HepG2 (cell line): Measurements from ENCODE around the gene EFEMP2. TPM values are rescaled to one million over a fixed set of nuclear protein-coding genes. Genes with fewer than 3 reads are reported as not detected.

Experiments
- ATAC-seq: fragments of 200-7000 bp; cut with Tn5 transposase; 3 replicates; pipeline ENCODE4 v1.9.1; 2020; ENCODE audit warnings: mild to moderate bottlenecking, moderate library complexity
- BruUV-seq: library from RNA; stranded (reverse); fragments of 400-500 nt; replicated peaks from 2 replicates; lab custom pipeline; 2021; lab: Mats Ljungman, UMichigan
- CTCF ChIA-PET: fragments of 300-600 bp; formaldehyde crosslinking; extraction: SDS; loops from one replicate; lab custom pipeline; 2021; ENCODE audit warnings: low total read pairs, inconsistent platforms, low intra/inter-chr PET ratio; lab: Yijun Ruan, JAX
- POLR2A ChIA-PET: fragments of 350-600 bp; sonication (Branson Sonifier 250); formaldehyde crosslinking; loops from one replicate; lab custom pipeline; 2020; ENCODE audit warnings: antibody characterized with exemption, inconsistent platforms; lab: Yijun Ruan, JAX
- DNase-seq: peaks from one replicate; pipeline ENCODE4 v3.0.0-alpha.2; 2015; ENCODE audit warnings: low spot score
- FAIRE-seq: peaks from 3 replicates; lab custom pipeline; 2011; peaks lifted over from hg19 to GRCh38; lab: Jason Lieb, UNC
- H2AFZ ChIP-seq: one replicate; pipeline ENCODE4 v1.6.1; 2011; ENCODE audit warnings: low read length, inconsistent platforms
- H3K27ac ChIP-seq: fragments of 300-600 bp; 3 replicates; pipeline ENCODE4 v1.8.0; 2011; ENCODE audit warnings: mixed run types, mild to moderate bottlenecking, mixed read lengths, low read length, inconsistent platforms; ENCODE audit not compliant: insufficient read depth; ENCODE audit errors: extremely low read length
- H3K27me3 ChIP-seq, 2 experiments: fragments of 200-600 bp in 1 of 2; 2 replicates in 1 of 2; 3 replicates in 1 of 2; pipeline versions ENCODE4 v1.6.0 to v1.8.0; 2011; ENCODE audit warnings: low read length in 2 of 2, mild to moderate bottlenecking in 2 of 2, moderate library complexity in 2 of 2, inconsistent platforms in 1 of 2; ENCODE audit not compliant: insufficient read depth in 2 of 2, control insufficient read depth in 1 of 2
- H3K36me3 ChIP-seq, 2 experiments: fragments of 200-600 bp in 1 of 2; replicated peaks in 1 of 2; 2 replicates in 1 of 2; 3 replicates in 1 of 2; pipeline versions ENCODE4 v1.5.1 to v1.8.0; 2011; ENCODE audit warnings: low read length in 2 of 2, inconsistent platforms in 1 of 2; ENCODE audit not compliant: insufficient read depth in 2 of 2, control insufficient read depth in 1 of 2
- H3K4me1 ChIP-seq: 2 replicates; pipeline ENCODE4 v1.5.1; 2012; ENCODE audit warnings: low read length, inconsistent platforms; ENCODE audit not compliant: insufficient read depth
- H3K4me2 ChIP-seq: 2 replicates; pipeline ENCODE4 v1.6.0; 2011; ENCODE audit warnings: low read depth, low read length, inconsistent platforms
- H3K4me3 ChIP-seq, 3 experiments: fragments of 200-600 bp in 1 of 3; sonication (generic), shearing (Covaris generic) in 1 of 3; replicated peaks in 1 of 3; 2 replicates each; pipeline ENCODE4 v1.5.1; 2011 to 2016; ENCODE audit warnings: low read length in 3 of 3, inconsistent platforms in 2 of 3, low read depth in 2 of 3, mild to moderate bottlenecking in 2 of 3, control low read depth in 1 of 3, mixed read lengths in 1 of 3; ENCODE audit not compliant: insufficient read depth in 1 of 3
- H3K79me2 ChIP-seq: one replicate; pipeline ENCODE4 v1.6.1; 2011; ENCODE audit warnings: low read length, inconsistent platforms; ENCODE audit not compliant: insufficient read depth
- H3K9ac ChIP-seq: 2 replicates; pipeline ENCODE4 v1.6.0; 2011; ENCODE audit warnings: mild to moderate bottlenecking, low read depth, low read length, inconsistent platforms; ENCODE audit not compliant: insufficient read depth
- H3K9me3 ChIP-seq: 2 replicates; pipeline ENCODE4 v1.5.1; 2012; ENCODE audit warnings: mild to moderate bottlenecking, low read length
- H4K20me1 ChIP-seq: 2 replicates; pipeline ENCODE4 v1.6.0; 2011; ENCODE audit warnings: inconsistent platforms, mild to moderate bottlenecking, low read length, moderate library complexity; ENCODE audit not compliant: insufficient read depth
- DRAP1 ChIP-seq: IDR thresholded peaks from 2 replicates; pipeline ENCODE4 v1.6.1; 2016; ENCODE audit warnings: missing genetic modification reagents, missing compliant biosample characterization
- GABPA ChIP-seq, 2 experiments: IDR thresholded peaks; 2 replicates each; pipeline ENCODE4 v1.6.1; 2011 to 2016; ENCODE audit warnings: low read depth in 2 of 2, low read length in 1 of 2, missing biosample characterization in 1 of 2, missing genetic modification characterization in 1 of 2
- GLI4 ChIP-seq: sonication (generic); formaldehyde crosslinking; IDR thresholded peaks from 2 replicates; pipeline ENCODE4 v1.5.1; 2020; ENCODE audit warnings: missing genetic modification reagents, mild to moderate bottlenecking, moderate library complexity, borderline replicate concordance
- HNF1B ChIP-seq: sonication (generic); formaldehyde crosslinking; IDR thresholded peaks from 2 replicates; pipeline ENCODE4 v1.5.1; 2020; ENCODE audit warnings: mild to moderate bottlenecking, moderate library complexity, missing genetic modification reagents
- KLF16 ChIP-seq, 2 experiments: sonication (generic) in 1 of 2; formaldehyde crosslinking in 1 of 2; IDR thresholded peaks; 2 replicates each; pipeline versions ENCODE4 v1.6.1 to v1.8.0; 2016 to 2023; ENCODE audit warnings: missing genetic modification reagents in 2 of 2, missing compliant biosample characterization in 1 of 2
- MEF2D ChIP-seq: sonication (generic); formaldehyde crosslinking; IDR thresholded peaks from 2 replicates; pipeline ENCODE4 v1.5.1; 2020; ENCODE audit warnings: mild to moderate bottlenecking, missing genetic modification reagents
- MEIS2 ChIP-seq: sonication (generic); formaldehyde crosslinking; IDR thresholded peaks from 2 replicates; pipeline ENCODE4 v1.9.0; 2021; ENCODE audit warnings: mild to moderate bottlenecking, missing genetic modification reagents
- NBN ChIP-seq: fragments of 450-650 bp; conservative IDR thresholded peaks from 2 replicates; pipeline ENCODE4 v1.6.1; 2017
- NFYC ChIP-seq: IDR thresholded peaks from 2 replicates; pipeline ENCODE4 v1.6.1; 2016; ENCODE audit warnings: missing genetic modification reagents, missing compliant biosample characterization
- PHF20 ChIP-seq: sonication (generic); formaldehyde crosslinking; IDR thresholded peaks from 2 replicates; pipeline ENCODE4 v1.5.0; 2020; ENCODE audit warnings: mild to moderate bottlenecking, missing genetic modification reagents
- POLR2A ChIP-seq, 2 experiments: IDR thresholded peaks; 2 replicates each; pipeline ENCODE4 v1.6.1; 2011; ENCODE audit warnings: low read depth in 2 of 2, low read length in 2 of 2, mild to moderate bottlenecking in 1 of 2, moderate library complexity in 1 of 2; ENCODE audit not compliant: insufficient read depth in 1 of 2
- RBM22 ChIP-seq: fragments of 200-400 bp; formaldehyde crosslinking; optimal IDR thresholded peaks from 2 replicates; pipeline ENCODE3; 2017; ENCODE audit warnings: mild to moderate bottlenecking, low read length, moderate library complexity
- SP140L ChIP-seq: sonication (generic); formaldehyde crosslinking; IDR thresholded peaks from 2 replicates; pipeline ENCODE4 v1.4.0; 2020; ENCODE audit warnings: missing genetic modification reagents, borderline replicate concordance
- SUZ12 ChIP-seq: fragments of 150-350 bp; IDR thresholded peaks from 2 replicates; pipeline ENCODE4 v1.6.1; 2014; ENCODE audit warnings: low read depth, low read length
- ZBTB1 ChIP-seq: sonication (generic); formaldehyde crosslinking; IDR thresholded peaks from 2 replicates; pipeline ENCODE4 v1.4.0; 2020; ENCODE audit warnings: missing genetic modification reagents, borderline replicate concordance
- ZFAT ChIP-seq: sonication (generic); formaldehyde crosslinking; conservative IDR thresholded peaks from 2 replicates; pipeline ENCODE4 v1.8.1; 2023; ENCODE audit warnings: missing genetic modification reagents, inconsistent platforms
- ZFYVE20 ChIP-seq: sonication (generic); formaldehyde crosslinking; IDR thresholded peaks from 2 replicates; pipeline ENCODE4 v1.8.0; 2023; ENCODE audit warnings: low read depth, mild to moderate bottlenecking, moderate library complexity, missing genetic modification reagents, borderline replicate concordance
- ZMAT3 ChIP-seq: sonication (generic); formaldehyde crosslinking; conservative IDR thresholded peaks from 2 replicates; pipeline ENCODE4 v1.7.0; 2021; ENCODE audit warnings: missing genetic modification reagents
- ZMYM3 ChIP-seq: sonication (generic); formaldehyde crosslinking; IDR thresholded peaks from 2 replicates; pipeline ENCODE4 v1.5.1; 2020; ENCODE audit warnings: mild to moderate bottlenecking, missing genetic modification reagents
- ZNF101 ChIP-seq: sonication (generic); formaldehyde crosslinking; IDR thresholded peaks from 2 replicates; pipeline ENCODE4 v1.4.0; 2020; ENCODE audit warnings: mild to moderate bottlenecking, low read depth, missing genetic modification reagents, borderline replicate concordance
- ZNF207 ChIP-seq: fragments of 450-650 bp; IDR thresholded peaks from 2 replicates; pipeline ENCODE4 v1.6.1; 2016; ENCODE audit warnings: antibody characterized with exemption, borderline replicate concordance
- ZNF253 ChIP-seq: sonication (generic); formaldehyde crosslinking; IDR thresholded peaks from 2 replicates; pipeline ENCODE4 v1.8.0; 2022; ENCODE audit warnings: mild to moderate bottlenecking, missing genetic modification reagents, borderline replicate concordance
- ZNF263 ChIP-seq: sonication (generic); formaldehyde crosslinking; IDR thresholded peaks from 2 replicates; pipeline ENCODE4 v1.4.0; 2020; ENCODE audit warnings: missing genetic modification reagents
- ZNF546 ChIP-seq: sonication (generic); formaldehyde crosslinking; conservative IDR thresholded peaks from 2 replicates; pipeline ENCODE4 v1.8.1; 2023; ENCODE audit warnings: mild to moderate bottlenecking, missing genetic modification reagents
- ZNF784 ChIP-seq: sonication (generic); formaldehyde crosslinking; IDR thresholded peaks from 2 replicates; pipeline ENCODE4 v1.5.1; 2020; ENCODE audit warnings: missing genetic modification reagents, mild to moderate bottlenecking, borderline replicate concordance
- WGBS: methylation state at CpG from one replicate; pipeline ENCODE4 v1.1.6; 2017; ENCODE audit warnings: low lambda C conversion rate; 5-methylcytosine and 5-hydroxymethylcytosine counted together
- in situ Hi-C: cut with HindIII; loops from 2 replicates; pipeline ENCODE4 v1.10.0; 2017; ENCODE audit warnings: low pct_unique_long_range_greater_than_20kb; ENCODE audit not compliant: extremely low pct_ligation_motif_present
- intact Hi-C: fragments of 100-400 bp; cut with micrococcal nuclease; formaldehyde crosslinking; loops from one replicate; pipeline ENCODE4 v1.10.0; 2022; ENCODE audit not compliant: unreplicated experiment
- polyA plus RNA-seq, 8 experiments: library from polyadenylated mRNA; depleted of rRNA in 3 of 8; stranded (reverse) in 7 of 8; unstranded in 1 of 8; fragments of >200 nt; fragmentation: Illumina TruSeq in 4 of 8; extraction: Trizol in 4 of 8; gene quantifications; 2 replicates each; pipeline versions ENCODE4 v1.2.1 to v1.2.3, GENCODE V29; 2011 to 2016; ENCODE audit warnings: low read depth in 4 of 8, missing spikeins in 1 of 8, mixed read lengths in 1 of 8; ENCODE audit not compliant: insufficient read depth in 1 of 8
- total RNA-seq, 5 experiments: library from RNA; depleted of rRNA; stranded (reverse); fragments of >200 nt; fragmentation: Illumina TruSeq; extraction: Trizol; gene quantifications; 2 replicates each; pipeline ENCODE4 v1.2.3, GENCODE V29; 2016; ENCODE audit warnings: low read depth in 1 of 5

Gene EFEMP2
- total and polyA plus RNA-seq, 2 of the 13 experiments (the other 11 are each of a cell fraction or from before 2014, with no cell fraction given) = 7.4 to 29.7 TPM

- peak overlapping the region; percentile 76 to 80 (median 79) for H3K4me3 ChIP-seq
- ChIA-PET CTCF (no interaction called here), POLR2A (interaction anchor here (1.4 kb wide), 1 partner anchor 30 kb away, joined by 4 read pairs; the partner anchor contains the start of gene CCDC85B)
- ATAC-seq = no peak
- BruUV-seq = no TSS peak
- H3K4me2 ChIP-seq = peak overlapping the region; percentile 93
- no peak overlapping the region for H2AFZ ChIP-seq
- 73% methylated on average over 15 of the region's 15 CpGs for WGBS
- H3K27me3 ChIP-seq = no peaks in the 10 kb centered on the region
- no peaks in the 10 kb centered on the region for H4K20me1 ChIP-seq
- H3K36me3 ChIP-seq = no peaks in the 10 kb centered on the region; a peak in 1 of 5 replicates
- intact Hi-C loops (no loop called here), in situ Hi-C loops (no loop called here)
- no peak for FAIRE-seq
- peaks cover 11% of the 10 kb centered on the region for H3K79me2 ChIP-seq
- no peak overlapping the region for H3K27ac ChIP-seq
- H3K9ac ChIP-seq = peak overlapping the region; percentile 68
- no peak for DNase-seq
- H3K4me1 ChIP-seq = peaks cover 40% of the 10 kb centered on the region
- H3K9me3 ChIP-seq = no peaks in the 10 kb centered on the region
- TF ChIP-seq MEIS2 (no peak), POLR2A (IDR thresholded peaks at IDR 0.05; ENCODE audit: insufficient read depth in 1 of 2, low read depth in 2 of 2, low read length in 2 of 2) (no peak), ZNF253 (CRISPR knock-in tag) (0 out of 2 replicates have a peak, but pooled peaks have one; percentile 69), NFYC (CRISPR knock-in tag) (no peak), SUZ12 (no peak), ZNF546 (CRISPR knock-in tag) (no peak), ZMYM3 (no peak), ZNF101 (CRISPR knock-in tag) (no peak), MEF2D (CRISPR knock-in tag) (no peak), ZFYVE20 (CRISPR knock-in tag) (no peak), DRAP1 (CRISPR knock-in tag) (no peak), HNF1B (0 out of 2 replicates have a peak, but pooled peaks have one; percentile 10), ZFAT (CRISPR knock-in tag) (no peak), ZBTB1 (CRISPR knock-in tag) (no peak), NBN (no peak), RBM22 (no peak), PHF20 (CRISPR knock-in tag) (no peak), GABPA (IDR thresholded peaks at IDR 0.05; ENCODE audit: low read depth, low read length) (no peak), GABPA (CRISPR knock-in tag; IDR thresholded peaks at IDR 0.05; ENCODE audit: low read depth) (no peak), ZMAT3 (CRISPR knock-in tag) (no peak), ZNF263 (CRISPR knock-in tag) (0 out of 2 replicates have a peak, but pooled peaks have one; percentile 12), ZNF784 (CRISPR knock-in tag) (no peak; the same call in 1 of the 2 replicates), SP140L (CRISPR knock-in tag) (no peak), GLI4 (CRISPR knock-in tag) (no peak), ZNF207 (no peak), KLF16 (CRISPR knock-in tag; IDR thresholded peaks at IDR 0.05) (no peak)
These were observed 47.8 kb upstream of the EFEMP2 start for GRCh38 chr11:65920372-65920802.
